Neural cell (in vitro differentiated cells): Measurements from ENCODE around the gene USP15.

ENCODE experiments used
- CTCF ChIP-seq: fragments of 450-650 bp; IDR thresholded peaks from 2 replicates; pipeline ENCODE4 v1.5.1; 2014; ENCODE audit warnings: antibody characterized with exemption, mild to moderate bottlenecking, moderate library complexity; ENCODE audit not compliant: poor library complexity, severe bottlenecking
- EP300 ChIP-seq: fragments of 450-650 bp; conservative IDR thresholded peaks from 2 replicates; pipeline ENCODE4 v1.6.1; 2014; ENCODE audit warnings: antibody characterized with exemption, mild to moderate bottlenecking, moderate library complexity; ENCODE audit not compliant: poor library complexity, severe bottlenecking
- EZH2 ChIP-seq: fragments of 200-600, 300-800 bp; shearing (Covaris generic), sonication (generic); IDR thresholded peaks from 2 replicates; pipeline ENCODE4 v1.6.1; 2014; ENCODE audit warnings: antibody characterized with exemption, low read length, borderline replicate concordance, mild to moderate bottlenecking; ENCODE audit not compliant: insufficient read depth, poor library complexity, severe bottlenecking
- MXI1 ChIP-seq: fragments of 450-650 bp; conservative IDR thresholded peaks from 2 replicates; pipeline ENCODE4 v1.6.1; 2014; ENCODE audit warnings: antibody characterized with exemption, mild to moderate bottlenecking; ENCODE audit not compliant: poor library complexity, severe bottlenecking
- POLR2AphosphoS5 ChIP-seq: IDR thresholded peaks from 2 replicates; pipeline ENCODE4 v1.6.1; 2012
- RAD21 ChIP-seq: fragments of 450-650 bp; conservative IDR thresholded peaks from 2 replicates; pipeline ENCODE4 v1.6.1; 2014; ENCODE audit warnings: antibody characterized with exemption, mild to moderate bottlenecking, moderate library complexity
- SMC3 ChIP-seq: fragments of 450-650 bp; conservative IDR thresholded peaks from 2 replicates; pipeline ENCODE4 v1.6.1; 2014; ENCODE audit warnings: antibody characterized with exemption, mild to moderate bottlenecking, moderate library complexity; ENCODE audit not compliant: poor library complexity
- TAF1 ChIP-seq: IDR thresholded peaks from 2 replicates; pipeline ENCODE4 v1.6.1; 2012; ENCODE audit warnings: low read depth
- TF ChIP-seq, protein P1 (sequence below): IDR thresholded peaks from 2 replicates; pipeline ENCODE4 v1.6.1; 2012; ENCODE audit warnings: borderline replicate concordance

GRCh38 chr12:62263232-62263631 is 3.0 kb downstream of the USP15 start:
- TF ChIP-seq TAF1 (no peak), CTCF (no peak), POLR2AphosphoS5 (no peak), EZH2 (no peak), MXI1 (no peak), EP300 (no peak), SMC3 (no peak), RAD21 (no peak)
- TF ChIP-seq, protein P1, sequence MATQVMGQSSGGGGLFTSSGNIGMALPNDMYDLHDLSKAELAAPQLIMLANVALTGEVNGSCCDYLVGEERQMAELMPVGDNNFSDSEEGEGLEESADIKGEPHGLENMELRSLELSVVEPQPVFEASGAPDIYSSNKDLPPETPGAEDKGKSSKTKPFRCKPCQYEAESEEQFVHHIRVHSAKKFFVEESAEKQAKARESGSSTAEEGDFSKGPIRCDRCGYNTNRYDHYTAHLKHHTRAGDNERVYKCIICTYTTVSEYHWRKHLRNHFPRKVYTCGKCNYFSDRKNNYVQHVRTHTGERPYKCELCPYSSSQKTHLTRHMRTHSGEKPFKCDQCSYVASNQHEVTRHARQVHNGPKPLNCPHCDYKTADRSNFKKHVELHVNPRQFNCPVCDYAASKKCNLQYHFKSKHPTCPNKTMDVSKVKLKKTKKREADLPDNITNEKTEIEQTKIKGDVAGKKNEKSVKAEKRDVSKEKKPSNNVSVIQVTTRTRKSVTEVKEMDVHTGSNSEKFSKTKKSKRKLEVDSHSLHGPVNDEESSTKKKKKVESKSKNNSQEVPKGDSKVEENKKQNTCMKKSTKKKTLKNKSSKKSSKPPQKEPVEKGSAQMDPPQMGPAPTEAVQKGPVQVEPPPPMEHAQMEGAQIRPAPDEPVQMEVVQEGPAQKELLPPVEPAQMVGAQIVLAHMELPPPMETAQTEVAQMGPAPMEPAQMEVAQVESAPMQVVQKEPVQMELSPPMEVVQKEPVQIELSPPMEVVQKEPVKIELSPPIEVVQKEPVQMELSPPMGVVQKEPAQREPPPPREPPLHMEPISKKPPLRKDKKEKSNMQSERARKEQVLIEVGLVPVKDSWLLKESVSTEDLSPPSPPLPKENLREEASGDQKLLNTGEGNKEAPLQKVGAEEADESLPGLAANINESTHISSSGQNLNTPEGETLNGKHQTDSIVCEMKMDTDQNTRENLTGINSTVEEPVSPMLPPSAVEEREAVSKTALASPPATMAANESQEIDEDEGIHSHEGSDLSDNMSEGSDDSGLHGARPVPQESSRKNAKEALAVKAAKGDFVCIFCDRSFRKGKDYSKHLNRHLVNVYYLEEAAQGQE, result no peak
